Hematopoietic multipotent progenitor cell treated with erythropoietin and hydrocortisone succinate and interleukin-3 and kit ligand, for 8 days (in vitro differentiated cells): Measurements from ENCODE around the gene FGF5.
"Not testable (repeated sequence)": the region's sequence is repeated elsewhere in the genome, so short reads cannot be mapped to it uniquely, and the experiment has no call there.

Experiments used
- DNase-seq: peaks from one replicate; pipeline ENCODE4 v3.0.0-alpha.2; 2015

FGF5 gene

DNA sequence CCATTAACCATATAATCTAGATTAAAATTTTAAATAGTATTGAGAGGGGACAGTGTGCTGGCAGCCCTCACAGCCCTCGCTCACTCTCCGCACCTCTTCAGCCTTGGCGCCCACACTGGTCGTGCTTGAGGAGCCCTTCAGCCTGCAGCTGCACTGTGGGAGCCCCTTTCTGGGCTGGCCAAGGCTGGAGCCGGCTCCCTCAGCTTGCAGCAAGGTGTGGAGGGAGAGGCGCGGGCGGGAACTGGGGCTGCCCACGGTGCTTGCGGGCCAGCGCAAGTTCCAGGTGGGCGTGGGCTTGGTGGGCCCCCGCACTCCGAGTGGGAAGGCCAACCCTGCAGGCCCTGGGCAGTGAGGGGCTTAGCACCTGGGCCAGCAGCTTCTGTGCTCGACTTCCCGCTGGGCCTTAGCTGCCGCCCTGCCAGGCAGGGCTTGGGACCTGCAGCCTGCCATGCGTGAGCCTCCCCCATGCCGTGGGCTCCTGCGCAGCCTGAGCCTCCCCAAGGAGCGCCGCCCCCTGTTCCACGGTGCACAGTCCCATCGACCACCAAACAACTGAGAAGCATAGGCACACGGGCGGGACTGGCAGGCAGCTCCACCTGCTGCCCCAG is 36.3 kb downstream of the FGF5 start:
- no peak for DNase-seq

DNA sequence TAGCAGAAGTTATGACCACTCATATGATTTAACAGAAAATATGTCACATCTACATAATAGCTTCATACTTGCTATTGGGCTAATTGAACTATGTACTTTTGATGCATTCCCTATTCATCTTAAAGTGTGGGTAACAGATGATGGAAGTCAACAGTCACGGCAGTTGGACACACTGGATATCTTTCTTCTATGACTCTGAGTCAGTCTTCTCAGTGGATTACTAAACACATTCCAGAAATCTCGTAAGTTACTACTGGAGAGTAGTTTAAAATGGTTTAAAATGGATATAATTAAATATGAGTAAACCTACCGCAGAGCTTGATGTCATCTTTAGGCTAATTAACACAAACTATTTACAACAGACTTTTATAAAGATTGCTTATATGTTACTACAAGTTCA is 39.0 kb downstream of the FGF5 start:
- no peak for DNase-seq

DNA sequence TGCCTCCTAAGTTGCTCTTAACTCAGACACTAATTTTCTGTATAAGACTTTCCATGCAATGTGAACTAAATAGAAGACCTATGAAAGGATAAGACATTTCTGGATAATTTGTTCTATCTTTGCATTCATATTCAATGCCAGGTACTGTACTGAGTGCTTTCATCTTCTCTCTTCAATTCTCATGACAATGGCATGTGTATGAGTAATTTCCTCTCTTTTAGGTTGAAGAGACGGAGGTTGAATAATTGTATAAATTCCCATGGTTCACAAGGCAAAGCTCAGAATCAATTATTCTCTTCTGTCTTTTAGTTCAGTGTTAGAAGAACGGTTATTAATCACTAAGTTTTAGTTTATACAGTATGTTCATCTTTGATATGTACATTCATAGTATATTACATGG is 39.8 kb downstream of the FGF5 start:
- no peak for DNase-seq

DNA sequence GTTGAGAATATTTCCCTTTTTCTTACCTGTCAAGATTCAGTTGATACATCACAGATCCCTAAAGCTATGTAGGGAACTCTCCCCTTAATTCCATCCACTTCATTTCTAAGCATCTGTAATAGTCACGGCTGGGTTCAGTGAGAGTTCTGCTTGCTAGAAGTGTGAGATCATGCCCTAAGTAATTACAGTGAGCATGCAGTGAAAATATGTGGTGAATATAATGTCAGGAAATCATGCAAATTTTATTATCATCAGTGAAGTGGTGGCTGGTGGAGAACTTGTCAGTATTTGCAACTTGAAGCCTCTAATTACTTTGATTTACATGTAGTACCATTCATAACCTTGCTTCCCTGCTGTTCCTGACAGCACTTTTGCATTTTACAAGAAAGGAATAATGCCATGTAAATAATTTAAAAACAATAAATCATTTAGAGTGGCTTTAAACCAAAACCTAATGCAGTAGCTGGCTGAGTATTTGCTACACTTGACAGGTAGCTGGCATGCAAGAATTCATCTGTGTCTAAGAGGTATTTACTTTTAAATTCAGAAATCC is 40.8 kb downstream of the FGF5 start:
- DNase-seq: no peak

DNA sequence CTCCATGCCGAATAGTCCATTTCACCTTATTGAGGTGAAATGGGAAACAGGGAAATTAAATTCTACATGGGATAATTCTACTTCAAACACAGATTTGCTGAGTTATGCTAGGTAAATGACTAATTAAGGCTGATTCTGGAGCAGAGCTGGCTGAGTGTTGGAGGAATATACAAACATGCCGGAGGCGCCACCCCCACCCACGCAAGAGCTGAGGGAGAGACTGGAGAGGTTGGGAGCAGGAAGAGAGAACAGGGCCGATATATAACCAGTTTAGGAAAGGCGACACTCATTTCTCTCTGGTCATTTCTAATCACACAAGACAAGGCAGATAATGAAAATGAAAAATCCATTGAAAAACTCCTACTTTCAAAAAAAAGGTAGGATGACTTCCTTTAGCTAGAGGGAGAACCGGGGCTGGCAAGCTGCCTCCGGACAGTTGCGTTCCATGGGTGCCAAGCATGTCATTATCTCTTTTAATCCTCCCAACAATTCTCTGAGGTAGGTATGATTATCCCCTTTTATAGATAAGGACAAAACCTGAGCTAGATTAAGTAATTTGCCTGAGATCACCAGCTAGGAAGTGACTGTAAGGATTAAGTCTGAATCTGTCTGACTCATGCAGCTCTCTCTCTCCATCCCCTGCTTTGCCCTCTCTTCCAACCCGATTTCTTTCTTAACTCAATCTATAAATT is 41.5 kb downstream of the FGF5 start:
- no peak for DNase-seq

DNA sequence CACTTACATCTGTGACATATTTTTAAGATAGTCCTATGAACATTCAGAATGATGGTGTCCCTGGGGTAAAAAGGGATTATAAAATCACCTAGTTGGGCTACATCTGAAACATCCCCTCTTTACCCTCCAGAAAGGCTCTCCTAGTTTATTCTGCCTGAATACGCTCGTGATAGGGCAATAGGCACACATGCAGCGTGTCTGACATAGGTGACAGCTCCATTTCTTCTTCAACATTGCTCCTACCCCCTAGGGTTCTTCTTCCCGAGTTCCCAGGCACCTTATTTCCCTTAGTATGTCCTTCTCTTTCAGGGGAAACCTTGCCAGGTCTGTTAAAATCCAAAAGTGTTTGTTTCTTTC is 42.0 kb downstream of the FGF5 start:
- DNase-seq: no peak

DNA sequence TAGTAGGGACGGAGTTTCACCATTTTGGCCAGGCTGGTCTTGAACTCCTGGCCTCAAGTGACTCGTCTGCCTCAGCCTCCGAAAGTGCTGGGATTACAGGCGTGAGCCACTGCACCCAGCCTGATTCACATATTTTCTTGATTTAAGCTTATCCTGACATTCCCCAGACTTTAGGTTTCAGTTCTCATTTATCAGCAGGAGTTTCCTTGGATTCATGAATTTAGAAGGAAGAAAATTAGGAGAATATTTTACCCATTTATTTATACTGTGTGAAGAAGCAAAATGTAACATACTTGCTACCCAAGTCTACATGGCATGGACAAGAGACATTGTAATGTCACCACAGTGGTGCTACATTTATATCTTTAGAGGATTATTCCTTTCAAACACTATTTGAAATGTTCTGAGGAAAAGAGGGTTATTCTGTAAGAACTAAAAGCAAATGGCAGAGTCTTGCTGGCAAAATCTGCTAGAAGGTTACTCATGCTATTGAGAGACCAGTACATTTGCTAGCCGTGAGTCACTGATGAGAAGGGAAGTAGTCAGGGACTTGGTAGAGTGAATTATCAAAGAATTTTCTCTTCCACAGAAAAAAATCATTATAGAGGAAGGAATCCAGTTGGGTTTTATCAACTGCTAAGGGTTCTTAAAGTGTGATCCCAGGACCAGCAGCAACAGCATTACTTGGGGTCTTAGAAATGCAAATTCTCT is 43.0 kb downstream of the FGF5 start:
- no peak for DNase-seq

DNA sequence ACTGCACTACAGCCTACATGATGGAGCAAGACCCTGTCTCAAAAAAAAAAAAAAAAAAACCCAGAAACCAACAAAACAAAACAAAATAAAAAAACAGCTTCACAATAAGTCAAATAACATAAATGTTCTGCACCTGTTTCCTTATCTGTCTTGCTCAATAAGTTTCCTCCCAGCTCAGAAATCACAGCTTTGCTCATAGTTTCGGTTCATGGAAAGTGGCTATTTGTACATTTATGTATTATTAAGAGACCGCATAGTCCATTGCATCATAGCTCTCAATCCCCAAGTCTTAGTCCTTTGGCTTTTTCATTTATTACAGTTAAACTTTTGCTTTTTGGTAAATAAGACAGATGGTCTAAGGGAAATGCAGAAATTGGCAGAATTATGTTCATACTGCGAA is 44.7 kb downstream of the FGF5 start:
- DNase-seq: no peak

DNA sequence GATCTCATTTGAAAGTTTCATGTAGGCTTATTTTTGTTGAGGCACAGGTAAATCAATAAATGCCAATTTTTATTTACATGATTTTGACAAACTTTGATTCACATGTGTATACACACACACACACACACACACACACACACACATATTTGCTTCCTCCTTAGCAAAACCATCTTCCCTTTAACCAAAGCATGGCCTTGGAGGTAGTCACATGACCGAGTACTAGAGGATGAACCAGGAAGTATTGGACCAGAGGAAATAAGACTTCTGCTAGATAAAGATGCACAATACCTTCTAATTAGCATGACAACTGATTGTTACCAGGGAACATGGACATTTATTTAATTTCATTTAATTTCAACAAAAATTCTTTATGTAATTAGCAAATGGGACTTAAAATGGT is 45.7 kb downstream of the FGF5 start:
- DNase-seq: no peak

DNA sequence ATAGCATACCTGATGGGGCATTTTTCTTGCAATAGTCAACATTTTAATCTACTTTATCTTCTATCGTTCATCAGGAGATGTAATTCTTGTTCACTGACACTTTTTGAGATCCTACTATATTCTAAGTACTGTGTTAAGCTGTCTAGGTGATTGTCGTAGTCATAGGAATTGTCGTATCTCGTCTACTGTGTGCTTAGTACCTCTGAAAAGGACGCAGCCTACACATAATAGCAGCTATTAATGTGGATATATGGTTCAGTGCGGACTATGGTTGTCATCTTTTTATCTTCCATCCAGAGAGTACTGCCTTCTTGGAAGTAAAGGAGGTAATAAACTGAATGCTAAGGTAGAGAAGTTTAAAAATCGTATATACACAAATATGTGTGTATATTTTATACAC is 47.2 kb downstream of the FGF5 start:
- DNase-seq: no peak

DNA sequence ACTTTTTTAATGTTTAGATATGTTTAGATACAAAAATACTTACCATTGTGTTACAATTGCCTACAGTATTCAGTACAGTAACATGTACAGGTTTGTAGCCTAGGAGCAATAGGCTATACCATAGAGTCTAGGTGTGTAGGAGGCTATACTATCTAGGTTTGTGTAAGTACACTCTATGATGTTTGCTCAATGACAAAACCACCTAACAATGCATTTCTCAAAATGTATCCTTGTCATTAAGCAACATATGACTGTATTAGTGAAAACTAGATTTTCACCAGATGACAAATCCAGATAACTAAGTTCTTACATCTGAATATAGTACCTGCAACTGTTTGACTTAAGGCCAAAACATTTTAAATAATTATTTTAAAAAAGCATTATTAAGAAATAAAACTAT is 49.4 kb downstream of the FGF5 start:
- not testable (repeated sequence) for DNase-seq

DNA sequence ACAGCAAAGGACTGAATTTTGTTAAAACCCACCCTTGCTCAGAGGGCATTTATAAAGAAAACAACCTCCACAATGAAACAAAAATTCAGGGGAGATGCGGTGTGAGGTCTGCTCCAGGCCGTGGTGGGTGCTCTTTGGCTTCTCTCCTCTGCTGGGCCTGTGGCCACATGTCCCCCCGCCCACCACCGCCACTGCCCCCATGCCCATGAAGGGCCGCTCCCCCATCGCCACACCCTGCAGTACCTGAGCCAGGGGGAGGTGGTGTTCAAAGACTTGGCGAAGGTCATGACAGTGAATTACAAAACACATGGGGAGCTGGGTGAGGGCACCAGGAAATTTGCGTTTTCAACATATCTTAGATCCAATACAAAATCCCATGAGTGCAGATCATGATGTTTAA is 54.9 kb downstream of the FGF5 start:
- no peak for DNase-seq

DNA sequence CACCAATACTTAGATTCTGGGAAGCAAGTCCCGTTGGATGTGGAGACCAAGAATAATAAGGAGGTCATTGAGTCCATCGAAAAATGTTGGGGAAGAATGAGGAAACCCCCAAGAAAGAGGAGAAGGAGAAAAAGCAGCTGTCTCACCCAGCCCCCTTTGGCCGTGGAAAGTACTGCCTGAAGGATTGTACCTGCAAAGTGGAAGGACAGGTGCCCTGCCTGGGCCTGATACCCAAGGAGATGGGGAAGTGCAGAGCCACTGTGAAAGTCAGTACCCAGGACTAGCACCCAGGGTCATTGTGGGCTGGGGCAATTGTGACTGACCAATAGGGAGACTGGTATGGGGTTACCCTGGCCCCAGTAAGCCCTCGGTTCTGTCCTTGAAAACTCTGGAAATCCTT is 55.3 kb downstream of the FGF5 start:
- no peak for DNase-seq

DNA sequence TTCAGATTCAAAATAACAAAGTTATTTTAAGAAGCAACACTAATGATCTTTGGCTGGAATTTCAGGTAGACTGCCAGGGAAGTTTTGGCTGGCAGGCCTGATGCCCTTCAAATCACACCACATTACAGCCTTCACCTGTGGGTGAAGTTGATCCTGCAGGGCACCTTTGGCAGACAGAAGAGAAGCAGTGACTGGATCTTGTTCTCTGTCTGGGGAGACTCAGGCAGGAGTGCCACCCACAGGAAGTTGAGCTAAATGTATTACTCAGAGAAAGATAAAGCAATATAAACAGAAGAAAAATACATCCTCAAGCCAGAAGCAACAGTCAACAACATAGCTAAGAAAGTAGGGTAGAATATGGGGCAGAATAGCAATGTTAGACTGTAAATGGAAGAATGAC is 56.3 kb downstream of the FGF5 start:
- no peak for DNase-seq

DNA sequence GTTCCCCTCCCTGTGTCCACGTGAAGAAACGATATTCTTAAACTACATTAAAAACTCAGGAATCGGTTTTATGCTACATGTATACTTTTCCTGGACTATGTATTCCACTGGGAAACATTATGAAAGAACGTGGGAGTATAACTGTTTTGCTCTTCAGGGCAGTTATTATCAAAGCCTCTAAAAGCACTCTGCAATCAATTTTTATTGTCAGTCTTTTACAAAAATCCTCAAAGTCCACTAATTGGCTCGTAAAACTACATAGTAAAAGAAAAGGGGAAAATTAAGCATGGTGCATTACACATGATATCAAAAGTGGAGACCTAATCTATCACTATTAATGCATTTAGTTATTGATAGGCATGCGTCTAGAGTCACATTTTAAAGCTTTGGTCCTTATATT is 57.7 kb downstream of the FGF5 start:
- DNase-seq: no peak

DNA sequence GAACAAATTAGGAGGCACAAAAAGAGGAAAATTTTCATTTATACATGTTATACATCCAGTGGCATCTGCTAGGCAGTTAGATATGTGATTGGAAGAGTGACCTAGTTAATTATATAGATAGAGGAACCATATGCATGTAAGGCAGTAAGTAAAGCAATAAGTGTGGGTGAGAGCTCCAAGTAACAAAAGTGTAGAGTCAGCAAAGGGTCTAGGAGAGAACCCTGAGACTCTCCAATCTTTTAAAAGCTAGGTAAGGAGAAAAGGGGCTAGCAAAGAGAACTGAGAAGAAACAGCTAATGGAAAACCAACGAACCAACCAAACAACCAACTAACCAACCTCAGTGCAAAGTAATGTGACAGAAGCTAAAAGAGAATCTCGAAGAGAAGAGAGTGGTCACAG is 65.2 kb downstream of the FGF5 start:
- no peak for DNase-seq

DNA sequence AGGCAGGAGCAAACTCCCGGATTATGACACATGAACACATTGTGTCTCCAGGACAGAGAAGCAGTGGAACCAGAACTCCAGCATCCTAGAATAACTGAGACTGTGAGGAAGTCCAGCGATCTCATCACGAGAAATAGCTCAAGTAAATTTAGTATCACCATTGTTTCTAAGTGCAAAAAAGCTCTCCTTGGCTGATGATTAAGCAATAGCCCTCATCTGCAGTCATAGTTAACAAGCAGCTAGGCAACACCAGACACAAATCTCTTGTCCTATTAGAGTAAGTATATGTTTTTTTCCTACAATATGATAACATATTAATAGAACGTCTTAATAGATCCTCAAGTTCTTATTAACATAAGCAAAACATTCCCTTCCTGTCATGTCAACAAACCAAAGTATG is 66.7 kb downstream of the FGF5 start:
- no peak for DNase-seq

DNA sequence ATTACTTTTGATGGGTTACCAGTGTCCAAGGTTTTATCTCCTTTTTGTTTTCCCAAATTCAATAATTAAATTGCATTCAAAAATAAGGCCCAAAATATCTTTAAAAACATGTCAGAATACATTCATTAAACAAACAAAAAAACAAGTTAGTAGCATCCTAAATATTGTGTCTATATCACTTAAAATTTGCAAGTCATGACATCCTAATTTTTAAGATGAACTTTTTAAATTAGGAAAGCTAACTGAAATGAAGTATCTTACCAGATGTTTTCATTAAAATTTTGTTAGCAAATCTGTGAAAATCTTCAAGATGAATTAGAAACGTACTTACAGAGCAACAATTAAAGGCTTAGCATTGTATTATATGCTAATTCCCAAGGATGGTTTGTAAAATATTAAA is 68.1 kb downstream of the FGF5 start:
- DNase-seq: no peak

DNA sequence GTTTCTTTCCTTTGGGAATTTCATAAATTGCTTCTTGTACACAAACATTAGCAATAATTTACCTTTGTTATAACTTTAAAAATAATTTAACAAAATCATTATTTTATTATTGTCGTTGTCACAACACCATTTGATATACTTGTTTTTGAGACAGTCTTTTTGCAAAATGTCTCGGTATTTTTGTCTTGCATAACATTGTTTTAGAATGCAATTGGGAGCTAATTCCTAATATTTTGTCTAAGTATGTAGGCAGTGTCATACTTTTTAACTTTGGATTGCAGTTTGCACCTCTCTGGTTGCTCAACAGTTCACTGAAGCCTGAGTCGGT is 68.7 kb downstream of the FGF5 start:
- no peak for DNase-seq

DNA sequence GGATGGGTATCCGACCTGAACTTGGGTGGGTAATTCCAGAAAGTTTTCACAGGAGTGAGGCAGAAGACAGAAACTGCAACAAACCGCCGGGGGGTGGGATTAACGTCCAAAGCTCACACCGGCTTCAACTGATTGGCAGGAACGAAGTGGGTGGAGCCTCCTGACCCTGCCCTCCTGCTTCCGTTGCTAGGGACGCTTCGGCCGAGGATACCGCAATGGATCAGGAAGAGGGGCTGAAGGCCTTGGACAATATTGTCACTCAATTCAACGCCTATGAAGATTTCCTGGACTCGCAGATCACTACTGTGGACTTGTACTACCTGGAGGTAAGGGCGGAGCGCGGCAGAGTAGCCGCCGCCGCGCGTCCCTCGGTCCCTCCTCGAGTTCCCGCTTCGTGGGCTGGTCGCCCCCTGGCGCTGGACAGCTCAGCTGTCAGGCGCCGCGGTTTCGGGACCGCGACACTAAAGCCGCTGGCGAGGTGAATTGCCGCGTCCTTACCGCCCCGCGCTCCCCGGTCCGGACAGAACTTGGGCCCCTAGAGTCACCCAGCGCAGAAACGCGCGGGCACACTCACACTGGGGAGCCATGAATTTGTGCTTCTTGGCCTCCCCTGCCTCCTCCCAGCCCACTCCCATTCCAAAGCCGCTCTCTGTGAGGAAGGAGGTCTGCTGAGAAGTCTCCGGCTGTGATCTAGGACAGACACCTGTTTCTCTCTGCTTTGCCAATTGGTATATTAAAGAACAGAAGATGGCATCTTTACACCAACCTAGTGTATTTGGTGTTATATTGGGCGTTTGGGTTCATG is 69.3 kb downstream of the FGF5 start, which contains the start of gene CFAP299:
Gene CFAP299, plus strand, starts transcription at position 177 of the 805 bp plus-strand sequence.
- DNase-seq: peak; percentile 92

DNA sequence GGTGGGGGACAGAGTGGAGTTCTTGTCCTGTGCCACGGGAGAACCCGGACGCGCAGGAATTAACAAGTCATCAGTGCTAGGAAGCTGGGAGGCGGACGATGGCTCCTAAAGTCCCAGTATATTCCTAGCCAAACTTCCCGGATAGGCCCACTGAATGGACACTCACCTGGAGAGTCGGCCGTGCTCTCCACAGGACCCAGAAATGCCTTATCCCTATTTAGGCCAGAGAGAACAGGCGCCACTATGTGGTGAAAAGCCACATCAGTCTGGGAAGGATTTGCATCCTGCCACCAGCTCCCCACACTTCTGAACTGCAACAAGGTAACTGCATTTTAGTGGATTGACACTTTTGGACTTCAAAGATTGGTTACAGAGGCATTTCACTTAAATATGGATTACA is 70.1 kb downstream of the FGF5 start:
- peak; percentile 36 for DNase-seq

DNA sequence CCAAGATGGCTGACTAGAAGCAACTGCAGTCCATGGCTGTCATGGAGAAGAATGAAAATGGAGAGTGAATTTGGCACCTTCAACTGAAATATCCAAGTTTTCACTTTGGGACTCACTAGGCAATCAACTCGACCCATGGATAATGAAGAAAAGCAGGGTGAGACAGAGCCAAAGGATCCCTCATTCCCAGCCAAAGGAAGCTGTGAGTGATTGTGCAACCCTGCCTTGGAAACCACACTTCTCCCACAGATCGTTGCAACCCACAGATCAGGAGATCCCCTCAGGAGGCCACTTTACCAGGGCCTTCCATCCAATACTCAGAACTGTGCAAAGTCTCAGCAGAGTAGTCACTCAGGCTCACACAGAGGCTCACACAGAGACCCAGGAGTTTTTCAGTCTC is 73.6 kb downstream of the FGF5 start:
- no peak for DNase-seq
